ENCODE data around the gene DCLK1.

The DCLK1 gene

DNA sequence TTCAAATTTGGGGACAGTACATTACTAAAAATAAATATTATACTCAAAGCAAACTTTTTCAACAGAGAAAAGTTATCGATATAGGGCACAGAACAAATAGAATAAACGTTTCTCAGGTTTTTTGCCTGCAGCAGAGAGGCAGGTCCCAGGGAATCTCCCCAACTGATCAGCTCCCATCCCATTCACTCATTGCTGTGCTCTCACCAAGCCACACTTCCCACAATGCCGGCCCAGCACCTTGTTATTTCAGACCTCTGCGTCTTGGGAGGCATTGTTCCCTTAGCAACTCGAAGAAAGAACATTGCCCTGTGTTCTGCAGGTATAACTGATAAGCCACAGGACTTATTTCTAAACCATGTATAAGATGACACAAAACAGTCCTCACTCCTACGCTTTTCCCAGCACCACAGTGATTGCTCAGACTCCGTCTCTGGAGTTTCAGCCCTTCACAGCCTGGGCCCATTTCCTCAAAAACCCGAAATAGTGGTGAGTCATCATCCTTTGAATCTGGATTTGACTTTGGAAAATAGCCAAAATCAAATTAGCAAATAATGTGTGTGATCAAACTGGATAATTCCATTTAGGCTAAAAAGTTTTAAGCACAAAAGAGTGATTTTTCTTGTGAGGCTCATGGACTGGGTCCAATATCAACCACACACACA, 100.4 kb downstream of the DCLK1 start:
- H3K4me1 ChIP-seq (ENCODE audit: insufficient read depth, poor library complexity, severe bottlenecking), result peaks cover 4% of the 10 kb centered on the region
- TF ChIP-seq, protein P1, sequence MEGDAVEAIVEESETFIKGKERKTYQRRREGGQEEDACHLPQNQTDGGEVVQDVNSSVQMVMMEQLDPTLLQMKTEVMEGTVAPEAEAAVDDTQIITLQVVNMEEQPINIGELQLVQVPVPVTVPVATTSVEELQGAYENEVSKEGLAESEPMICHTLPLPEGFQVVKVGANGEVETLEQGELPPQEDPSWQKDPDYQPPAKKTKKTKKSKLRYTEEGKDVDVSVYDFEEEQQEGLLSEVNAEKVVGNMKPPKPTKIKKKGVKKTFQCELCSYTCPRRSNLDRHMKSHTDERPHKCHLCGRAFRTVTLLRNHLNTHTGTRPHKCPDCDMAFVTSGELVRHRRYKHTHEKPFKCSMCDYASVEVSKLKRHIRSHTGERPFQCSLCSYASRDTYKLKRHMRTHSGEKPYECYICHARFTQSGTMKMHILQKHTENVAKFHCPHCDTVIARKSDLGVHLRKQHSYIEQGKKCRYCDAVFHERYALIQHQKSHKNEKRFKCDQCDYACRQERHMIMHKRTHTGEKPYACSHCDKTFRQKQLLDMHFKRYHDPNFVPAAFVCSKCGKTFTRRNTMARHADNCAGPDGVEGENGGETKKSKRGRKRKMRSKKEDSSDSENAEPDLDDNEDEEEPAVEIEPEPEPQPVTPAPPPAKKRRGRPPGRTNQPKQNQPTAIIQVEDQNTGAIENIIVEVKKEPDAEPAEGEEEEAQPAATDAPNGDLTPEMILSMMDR (IDR thresholded peaks at IDR 0.05; ENCODE audit: poor library complexity, severe bottlenecking), result no peak
- no peaks in the 10 kb centered on the region for H3K36me3 ChIP-seq (ENCODE audit: low read depth)
- H3K27me3 ChIP-seq (ENCODE audit: insufficient read depth, poor library complexity, severe bottlenecking), result no peaks in the 10 kb centered on the region
- ATAC-seq (ENCODE audit: low read depth) (peak; percentile 72; the same call in 2 of the 3 replicates), DNase-seq (ENCODE audit: low spot score) (no peak)
- no peak overlapping the region for H3K4me3 ChIP-seq (ENCODE audit: severe bottlenecking)
- H3K9me3 ChIP-seq (ENCODE audit: severe bottlenecking), result no peaks in the 10 kb centered on the region
- H3K27ac ChIP-seq (ENCODE audit: poor library complexity, severe bottlenecking), result no peak overlapping the region

DNA sequence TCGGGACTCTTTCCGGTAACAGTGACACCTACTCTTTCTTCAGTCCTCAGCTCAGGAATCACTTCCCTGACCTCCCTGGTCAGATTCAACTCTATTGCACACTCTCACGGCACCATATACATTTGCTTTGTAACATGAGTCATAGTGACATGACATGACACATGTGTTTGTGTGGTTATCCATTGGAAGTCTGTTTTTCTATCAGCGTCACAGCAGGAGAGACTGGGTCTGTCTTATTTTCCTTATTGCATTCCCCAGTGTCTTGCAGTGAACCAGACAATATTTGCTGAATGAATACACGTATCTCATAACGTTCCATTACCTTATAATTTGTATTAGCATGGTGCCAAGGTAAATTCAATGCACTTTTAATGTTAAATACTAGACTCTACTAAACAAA, 102.0 kb downstream of the DCLK1 start:
- Histone ChIP-seq H3K27me3 (ENCODE audit: insufficient read depth, poor library complexity, severe bottlenecking) (no peaks in the 10 kb centered on the region), H3K4me3 (ENCODE audit: severe bottlenecking) (no peak overlapping the region), H3K27ac (ENCODE audit: poor library complexity, severe bottlenecking) (no peak overlapping the region), H3K4me1 (ENCODE audit: insufficient read depth, poor library complexity, severe bottlenecking) (peaks cover 4% of the 10 kb centered on the region), H3K36me3 (ENCODE audit: low read depth) (no peaks in the 10 kb centered on the region), H3K9me3 (ENCODE audit: severe bottlenecking) (no peaks in the 10 kb centered on the region)
- DNase-seq (ENCODE audit: low spot score), result no peak
- TF ChIP-seq, protein P1 (IDR thresholded peaks at IDR 0.05; ENCODE audit: poor library complexity, severe bottlenecking), result no peak
- no peak for ATAC-seq (ENCODE audit: low read depth)

DNA sequence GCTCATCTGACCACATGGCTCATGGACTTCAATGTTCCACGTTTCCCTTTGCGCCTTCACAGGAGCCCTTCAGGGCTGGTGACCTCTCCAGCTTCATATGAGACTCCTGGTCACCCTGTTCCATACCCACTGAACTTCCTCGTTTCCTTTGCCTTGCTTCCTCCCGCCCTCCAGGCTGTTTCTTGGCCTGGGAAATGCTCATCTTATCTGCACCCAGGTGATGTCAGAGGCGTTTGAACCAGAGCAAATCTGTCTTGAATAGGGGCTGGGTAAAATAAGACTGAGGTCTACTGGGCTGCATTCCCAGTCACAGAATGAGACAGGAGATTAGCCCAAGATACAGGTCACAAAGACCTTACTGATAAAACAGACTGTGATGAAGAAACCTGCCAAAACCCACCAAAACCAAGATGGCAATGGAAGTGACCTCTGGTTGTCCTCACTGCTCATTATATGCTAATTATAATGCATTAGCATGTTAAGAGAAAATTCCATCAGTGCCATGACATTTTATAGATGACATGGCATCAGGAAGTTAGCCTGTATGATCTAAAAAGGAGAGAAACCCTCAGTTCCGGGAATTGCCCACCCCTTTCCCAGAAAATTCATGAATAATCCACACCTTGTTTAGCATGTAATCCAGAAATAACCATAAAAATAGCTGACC, 102.7 kb downstream of the DCLK1 start:
- Histone ChIP-seq H3K27me3 (ENCODE audit: insufficient read depth, poor library complexity, severe bottlenecking) (no peaks in the 10 kb centered on the region), H3K9me3 (ENCODE audit: severe bottlenecking) (no peaks in the 10 kb centered on the region)

DNA sequence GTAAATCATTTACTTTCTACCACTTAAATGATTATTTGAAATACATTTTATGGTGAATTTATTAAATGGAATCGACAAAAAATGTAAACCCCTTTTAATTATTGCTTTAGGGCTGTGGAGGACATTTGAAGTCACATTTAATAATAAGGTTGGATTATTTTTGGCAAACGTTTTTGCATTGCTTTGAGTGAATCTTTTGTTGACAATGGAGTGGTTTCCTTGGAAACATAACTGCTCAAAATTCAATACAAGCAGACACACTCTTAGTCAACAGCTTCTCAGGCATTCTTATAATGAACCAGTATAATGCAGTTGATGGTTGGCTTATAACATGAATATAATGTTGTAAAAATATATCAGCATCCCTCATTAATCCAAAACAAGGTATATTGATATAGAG, 104.7 kb downstream of the DCLK1 start:
- H3K36me3 ChIP-seq (ENCODE audit: low read depth), result no peaks in the 10 kb centered on the region
- DNase-seq (ENCODE audit: low spot score) (no peak), ATAC-seq (ENCODE audit: low read depth) (no peak)
- no peaks in the 10 kb centered on the region for H3K27me3 ChIP-seq (ENCODE audit: insufficient read depth, poor library complexity, severe bottlenecking)
- H3K4me3 ChIP-seq (ENCODE audit: severe bottlenecking), result no peak overlapping the region
- peaks cover 4% of the 10 kb centered on the region for H3K4me1 ChIP-seq (ENCODE audit: insufficient read depth, poor library complexity, severe bottlenecking)
- H3K27ac ChIP-seq (ENCODE audit: poor library complexity, severe bottlenecking), result no peak overlapping the region
- H3K9me3 ChIP-seq (ENCODE audit: severe bottlenecking), result no peaks in the 10 kb centered on the region
- TF ChIP-seq, protein P1 (IDR thresholded peaks at IDR 0.05; ENCODE audit: poor library complexity, severe bottlenecking), result no peak

More for the DNA sequence above, 102.7 kb downstream of the DCLK1 start:
- no peak for ATAC-seq (ENCODE audit: low read depth)
- no peak overlapping the region for H3K4me3 ChIP-seq (ENCODE audit: severe bottlenecking)
- peaks cover 4% of the 10 kb centered on the region for H3K4me1 ChIP-seq (ENCODE audit: insufficient read depth, poor library complexity, severe bottlenecking)
- TF ChIP-seq, protein P1 (IDR thresholded peaks at IDR 0.05; ENCODE audit: poor library complexity, severe bottlenecking), result no peak
- DNase-seq (ENCODE audit: low spot score), result no peak
- no peak overlapping the region for H3K27ac ChIP-seq (ENCODE audit: poor library complexity, severe bottlenecking)
- no peaks in the 10 kb centered on the region for H3K36me3 ChIP-seq (ENCODE audit: low read depth)

DNA sequence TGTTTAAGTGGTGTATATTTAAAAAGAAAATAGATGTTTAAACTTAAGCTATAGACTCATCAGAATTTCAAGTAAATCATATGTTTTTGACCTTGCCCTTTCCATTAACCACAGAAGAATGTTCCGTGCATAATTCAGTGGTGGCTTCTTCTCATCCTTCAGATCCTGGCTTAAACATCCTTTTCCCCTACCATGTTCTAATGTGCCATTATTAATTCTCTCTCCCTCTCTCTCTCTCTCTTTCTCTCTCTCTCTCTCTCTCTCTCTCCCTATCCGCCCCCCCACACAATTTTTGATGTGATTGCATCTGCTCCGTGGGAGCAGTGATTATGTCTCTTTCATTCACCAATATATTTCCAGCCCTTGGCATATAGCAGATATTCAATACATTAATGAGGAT, 116.4 kb downstream of the DCLK1 start:
- ATAC-seq (ENCODE audit: low read depth), result no peak
- DNase-seq (ENCODE audit: low spot score), result no peak
- no peak overlapping the region for H3K27ac ChIP-seq (ENCODE audit: poor library complexity, severe bottlenecking)

More for the DNA sequence above, 116.4 kb downstream of the DCLK1 start:
- no peaks in the 10 kb centered on the region for H3K36me3 ChIP-seq (ENCODE audit: low read depth)
- H3K9me3 ChIP-seq (ENCODE audit: severe bottlenecking), result no peaks in the 10 kb centered on the region
- no peak overlapping the region for H3K4me3 ChIP-seq (ENCODE audit: severe bottlenecking)
- TF ChIP-seq, protein P1 (IDR thresholded peaks at IDR 0.05; ENCODE audit: poor library complexity, severe bottlenecking), result no peak
- H3K27me3 ChIP-seq (ENCODE audit: insufficient read depth, poor library complexity, severe bottlenecking), result no peaks in the 10 kb centered on the region
- no peaks in the 10 kb centered on the region for H3K4me1 ChIP-seq (ENCODE audit: insufficient read depth, poor library complexity, severe bottlenecking)
